GM23248 (cell line): ENCODE results near the gene HOXC12.

ENCODE experiments used
- EZH2 ChIP-seq: fragments of 200-600 bp; sonication (generic); IDR thresholded peaks from 2 replicates; pipeline ENCODE4 v1.6.1; 2018; ENCODE audit warnings: antibody characterized with exemption, mild to moderate bottlenecking; ENCODE audit not compliant: insufficient read depth, poor library complexity, severe bottlenecking
- EZH2phosphoT487 ChIP-seq: fragments of 200-600 bp; sonication (generic); IDR thresholded peaks from 2 replicates; pipeline ENCODE4 v1.6.1; 2018; ENCODE audit warnings: antibody characterized with exemption, moderate library complexity, mild to moderate bottlenecking, low read depth; ENCODE audit not compliant: insufficient read depth

- TF ChIP-seq EZH2 (no peak), EZH2phosphoT487 (no peak)
Observed at GRCh38 chr12:54001283-54002187, 46.8 kb downstream of the HOXC12 start.
